Measurements from ENCODE around the gene PTH2. TPM values are rescaled to one million over a fixed set of nuclear protein-coding genes. Genes with fewer than 3 reads are reported as not detected.

Gene PTH2
- polyA plus RNA-seq, 1 donor from 2014 or later, result not detected

- TF ChIP-seq SMC3 (conservative IDR thresholded peaks at IDR 0.05; ENCODE audit: poor library complexity), result no peak
- TF ChIP-seq MXI1 (conservative IDR thresholded peaks at IDR 0.05; ENCODE audit: poor library complexity, severe bottlenecking), result no peak
- no peak for TF ChIP-seq EP300 (conservative IDR thresholded peaks at IDR 0.05; ENCODE audit: poor library complexity, severe bottlenecking)
- no peak for TF ChIP-seq EZH2 (IDR thresholded peaks at IDR 0.05; ENCODE audit: borderline replicate concordance, insufficient read depth, low read length, poor library complexity, severe bottlenecking)
- TF ChIP-seq TAF1 (IDR thresholded peaks at IDR 0.05; ENCODE audit: low read depth), result no peak
- TF ChIP-seq CTCF (IDR thresholded peaks at IDR 0.05; ENCODE audit: poor library complexity, severe bottlenecking), result no peak
- TF ChIP-seq RAD21 (conservative IDR thresholded peaks at IDR 0.05), result no peak
- TF ChIP-seq POLR2AphosphoS5 (IDR thresholded peaks at IDR 0.05), result no peak
- TF ChIP-seq REST (IDR thresholded peaks at IDR 0.05; ENCODE audit: borderline replicate concordance), result no peak
- Histone ChIP-seq H3K36me3 (ENCODE audit: insufficient read depth, low read length) (no peaks in the 10 kb centered on the region), H3K4me3 (ENCODE audit: low read length) (no peak overlapping the region), H3K27me3 (ENCODE audit: insufficient read depth, low read depth, low read length) (no peaks in the 10 kb centered on the region), H3K27ac (ENCODE audit: low read length) (no peak overlapping the region), H3F3A (ENCODE audit: insufficient read depth, low read length, poor library complexity, severe bottlenecking) (no peaks in the 10 kb centered on the region), H3K79me2 (replicated peaks; ENCODE audit: insufficient read depth, low read length) (no peaks in the 10 kb centered on the region), H3K9me2 (ENCODE audit: insufficient read depth, low read length) (no peaks in the 10 kb centered on the region), H3K9ac (ENCODE audit: low read length) (no peak overlapping the region), H3K4me2 (ENCODE audit: low read length) (no peak overlapping the region), H4K20me1 (ENCODE audit: insufficient read depth) (no peaks in the 10 kb centered on the region), H2AFZ (ENCODE audit: low read depth, low read length) (no peak overlapping the region), H3K9me3 (ENCODE audit: low read length) (no peaks in the 10 kb centered on the region)
Observed at GRCh38 chr19:49398931-49399330, 24.3 kb downstream of the PTH2 start.

DNA sequence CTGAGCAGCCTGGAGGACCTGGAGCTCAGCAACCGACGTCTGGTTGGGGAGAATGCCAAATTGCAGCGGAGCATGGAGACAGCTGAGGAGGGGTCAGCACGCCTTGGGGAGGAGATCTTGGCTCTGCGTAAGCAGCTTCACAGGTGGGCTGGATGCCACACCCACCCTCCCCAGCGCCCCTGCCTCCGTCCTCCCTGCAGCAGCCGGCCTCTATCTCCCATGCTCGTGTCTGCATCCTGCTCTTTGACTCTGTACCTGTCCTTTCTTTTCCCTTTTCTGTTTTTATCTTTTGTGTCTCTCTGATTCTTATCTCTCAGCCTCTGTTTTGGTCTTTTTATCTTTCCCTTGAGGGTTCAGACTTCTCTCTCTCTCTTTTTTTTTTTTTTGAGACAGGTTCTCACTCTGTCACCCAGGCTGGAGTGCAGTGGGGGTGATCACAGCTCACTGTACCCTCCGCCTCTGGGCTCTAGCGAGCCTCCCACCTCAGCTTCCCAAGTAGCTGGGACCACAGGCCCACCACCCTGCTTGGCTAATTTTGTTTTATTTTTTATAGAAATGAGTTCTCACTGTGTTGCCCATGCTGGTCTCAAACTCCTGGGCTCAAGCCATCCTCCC, 25.1 kb downstream of the PTH2 start:
- H3K4me3 ChIP-seq (ENCODE audit: low read length), result no peak overlapping the region
- no peak overlapping the region for H3K9ac ChIP-seq (ENCODE audit: low read length)
- no peaks in the 10 kb centered on the region for H3K9me2 ChIP-seq (ENCODE audit: insufficient read depth, low read length)
- H3K36me3 ChIP-seq (ENCODE audit: insufficient read depth, low read length), result no peaks in the 10 kb centered on the region
- H4K20me1 ChIP-seq (ENCODE audit: insufficient read depth), result no peaks in the 10 kb centered on the region
- no peaks in the 10 kb centered on the region for H3K27me3 ChIP-seq (ENCODE audit: insufficient read depth, low read depth, low read length)
- no peak overlapping the region for H2AFZ ChIP-seq (ENCODE audit: low read depth, low read length)
- no peaks in the 10 kb centered on the region for H3K9me3 ChIP-seq (ENCODE audit: low read length)
- no peak overlapping the region for H3K4me2 ChIP-seq (ENCODE audit: low read length)
- TF ChIP-seq EZH2 (IDR thresholded peaks at IDR 0.05; ENCODE audit: borderline replicate concordance, insufficient read depth, low read length, poor library complexity, severe bottlenecking) (no peak), POLR2AphosphoS5 (IDR thresholded peaks at IDR 0.05) (no peak), CTCF (IDR thresholded peaks at IDR 0.05; ENCODE audit: poor library complexity, severe bottlenecking) (no peak), SMC3 (conservative IDR thresholded peaks at IDR 0.05; ENCODE audit: poor library complexity) (no peak), MXI1 (conservative IDR thresholded peaks at IDR 0.05; ENCODE audit: poor library complexity, severe bottlenecking) (no peak), RAD21 (conservative IDR thresholded peaks at IDR 0.05) (no peak), EP300 (conservative IDR thresholded peaks at IDR 0.05; ENCODE audit: poor library complexity, severe bottlenecking) (no peak), REST (IDR thresholded peaks at IDR 0.05; ENCODE audit: borderline replicate concordance) (no peak), TAF1 (IDR thresholded peaks at IDR 0.05; ENCODE audit: low read depth) (no peak)
- no peaks in the 10 kb centered on the region for H3F3A ChIP-seq (ENCODE audit: insufficient read depth, low read length, poor library complexity, severe bottlenecking)
- H3K27ac ChIP-seq (ENCODE audit: low read length), result no peak overlapping the region
- no peaks in the 10 kb centered on the region for H3K79me2 ChIP-seq (replicated peaks; ENCODE audit: insufficient read depth, low read length)

Measured in neural cell (in vitro differentiated cells).